Right lobe of liver (tissue), 6 donors: ENCODE data around the gene SLC16A8. TPM values are rescaled to one million over a fixed set of nuclear protein-coding genes. Genes with fewer than 3 reads are reported as not detected.
"Not testable (repeated sequence)": the region's sequence is repeated elsewhere in the genome, so short reads cannot be mapped to it uniquely, and the experiment has no call there.

ENCODE experiments used
- ATAC-seq, 4 donors: fragments of 200-7000 bp; cut with Tn5 transposase; one replicate each; pipeline ENCODE4 v1.9.1; 2020; ENCODE audit warnings: mild to moderate bottlenecking in 4 of 4, moderate library complexity in 4 of 4
- DNase-seq, 3 donors: peaks; one replicate each; pipeline ENCODE4 v3.0.0-alpha.2; 2020
- H3K27ac ChIP-seq, 3 donors: fragments of 200-600 bp; one replicate each; pipeline ENCODE4 v1.8.0; 2022
- H3K27me3 ChIP-seq, 2 donors: fragments of 200-600 bp; one replicate each; pipeline ENCODE4 v1.8.0; 2022
- H3K36me3 ChIP-seq, 4 donors: fragments of 200-600 bp; sonication (generic) in 1 of 4; one replicate each; pipeline versions ENCODE4 v1.5.1 to v1.8.0; 2017 to 2022; ENCODE audit warnings: control low read depth in 1 of 4
- H3K4me1 ChIP-seq, 4 donors: fragments of 200-600 bp; sonication (generic) in 1 of 4; one replicate each; pipeline versions ENCODE4 v1.5.1 to v1.8.0; 2017 to 2022; ENCODE audit warnings: control low read depth in 1 of 4
- H3K4me3 ChIP-seq, 3 donors: fragments of 200-600 bp; one replicate each; pipeline ENCODE4 v1.8.0; 2022
- H3K9me3 ChIP-seq, 4 donors: fragments of 200-600 bp; sonication (generic) in 1 of 4; one replicate each; pipeline versions ENCODE4 v1.5.1 to v1.8.0; 2017 to 2022; ENCODE audit warnings: control low read depth in 1 of 4
- POLR2A ChIP-seq: fragments of 450-650 bp; IDR thresholded peaks from one replicate; pipeline ENCODE4 v1.6.1; 2017; ENCODE audit warnings: antibody characterized with exemption, mild to moderate bottlenecking
- WGBS: methylation state at CpG from one replicate; pipeline ENCODE4 v1.1.6; 2018; ENCODE audit warnings: low coverage, low lambda C conversion rate; ENCODE audit not compliant: insufficient coverage; ENCODE audit errors: missing lambda C conversion rate; 5-methylcytosine and 5-hydroxymethylcytosine counted together
- intact Hi-C, 2 donors: fragments of 100-400 bp; cut with DNase I; formaldehyde crosslinking; loops; one replicate each; pipeline versions ENCODE4 v1.11.2 to v1.14.1; 2022
- total RNA-seq, 6 experiments: library from RNA; depleted of rRNA in 2 of 6; stranded (reverse); fragments of >200 nt in 2 of 6; fragmentation: NEBNext Ultra II Directional in 3 of 6; extraction: Animal tissue kit (Norgen Biotek cat#: 25700) in 3 of 6; gene quantifications; one replicate each; pipeline versions ENCODE4 v1.1.0 to v1.2.4, GENCODE V29; 2016 to 2023
- TF ChIP-seq, protein P1 (sequence below), 4 donors: fragments of 200-600 bp in 3 of 4; fragments of 450-650 bp in 1 of 4; IDR thresholded peaks; one replicate each; pipeline versions ENCODE4 v1.5.1 to v1.8.0; 2016 to 2022; ENCODE audit warnings: antibody characterized with exemption in 4 of 4, mild to moderate bottlenecking in 2 of 4
- donor health status: DM: no; HTN: yes; CAD: no.
- donor health status: DM: no; HTN: no; CAD: no.
- donor health status: DM: no; HTN: no; CAD: no.
- donor health status: DM: no; HTN: yes; CAD: no.
- donor health status: DM: no; HTN: yes; CAD: no.

SLC16A8 gene
- total RNA-seq, 6 experiments from 2014 or later, result not detected

DNA sequence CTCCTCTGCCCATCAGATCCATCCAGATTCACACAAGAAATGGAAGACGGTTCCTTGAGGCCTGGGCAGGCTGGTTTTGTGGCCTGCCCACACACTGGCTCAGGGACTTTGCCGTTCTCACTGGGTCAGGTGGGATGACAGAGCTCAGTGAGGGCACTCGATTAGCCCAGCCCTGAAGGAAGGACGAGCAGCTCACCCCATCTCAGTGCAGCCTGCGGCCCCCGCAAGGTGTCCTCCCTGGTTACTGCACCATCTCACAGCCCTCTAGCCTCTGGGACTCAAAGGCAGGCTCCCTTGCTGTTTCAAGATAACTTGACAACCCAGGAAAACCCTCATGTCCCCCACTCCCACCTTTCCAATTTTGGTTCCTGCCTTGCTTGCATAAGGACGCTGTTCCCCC, 4.2 kb downstream of the SLC16A8 start:
- DNase-seq (peak in 2 of 3 donors; percentile 9 to 46), ATAC-seq (no peak)
- WGBS, result 60% methylated on average over 1 of the region's 7 CpGs
- H3K4me3 ChIP-seq, result no peak overlapping the region
- H3K27ac ChIP-seq, result no peak overlapping the region
- intact Hi-C loops, result no loop called here
- peaks cover 0 to 11% (median 0%) of the 10 kb centered on the region in 4 donors for H3K4me1 ChIP-seq
- no peak for TF ChIP-seq POLR2A
- TF ChIP-seq, protein P1, sequence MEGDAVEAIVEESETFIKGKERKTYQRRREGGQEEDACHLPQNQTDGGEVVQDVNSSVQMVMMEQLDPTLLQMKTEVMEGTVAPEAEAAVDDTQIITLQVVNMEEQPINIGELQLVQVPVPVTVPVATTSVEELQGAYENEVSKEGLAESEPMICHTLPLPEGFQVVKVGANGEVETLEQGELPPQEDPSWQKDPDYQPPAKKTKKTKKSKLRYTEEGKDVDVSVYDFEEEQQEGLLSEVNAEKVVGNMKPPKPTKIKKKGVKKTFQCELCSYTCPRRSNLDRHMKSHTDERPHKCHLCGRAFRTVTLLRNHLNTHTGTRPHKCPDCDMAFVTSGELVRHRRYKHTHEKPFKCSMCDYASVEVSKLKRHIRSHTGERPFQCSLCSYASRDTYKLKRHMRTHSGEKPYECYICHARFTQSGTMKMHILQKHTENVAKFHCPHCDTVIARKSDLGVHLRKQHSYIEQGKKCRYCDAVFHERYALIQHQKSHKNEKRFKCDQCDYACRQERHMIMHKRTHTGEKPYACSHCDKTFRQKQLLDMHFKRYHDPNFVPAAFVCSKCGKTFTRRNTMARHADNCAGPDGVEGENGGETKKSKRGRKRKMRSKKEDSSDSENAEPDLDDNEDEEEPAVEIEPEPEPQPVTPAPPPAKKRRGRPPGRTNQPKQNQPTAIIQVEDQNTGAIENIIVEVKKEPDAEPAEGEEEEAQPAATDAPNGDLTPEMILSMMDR (IDR thresholded peaks at IDR 0.05), result no peak
- H3K36me3 ChIP-seq, result peaks cover 0 to 2% (median 0%) of the 10 kb centered on the region in 4 donors
- H3K27me3 ChIP-seq, result no peaks in the 10 kb centered on the region
- H3K9me3 ChIP-seq, result no peaks in the 10 kb centered on the region

DNA sequence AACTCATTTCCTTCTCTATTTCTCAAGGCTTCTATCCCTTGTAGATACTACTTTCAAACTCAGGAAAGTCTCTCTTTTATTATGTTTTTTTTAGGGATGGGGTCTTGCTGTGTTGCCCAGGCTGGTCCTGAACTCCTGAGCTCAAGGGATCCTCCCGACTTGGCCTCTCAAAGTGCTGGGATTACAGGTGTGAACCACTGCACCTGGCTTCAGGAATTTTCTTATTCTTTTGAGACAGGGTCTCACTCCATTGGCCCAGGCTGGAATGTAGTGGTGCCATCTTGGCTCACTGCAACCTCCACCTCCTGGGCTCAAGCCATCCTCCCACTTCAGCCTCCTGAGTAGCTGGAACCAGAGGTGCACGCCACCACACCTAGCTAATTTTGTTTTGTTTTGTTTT, 4.8 kb downstream of the SLC16A8 start:
- H3K27ac ChIP-seq, H3K36me3 ChIP-seq, intact Hi-C loops, H3K27me3 ChIP-seq, ATAC-seq, H3K9me3 ChIP-seq, H3K4me3 ChIP-seq: not testable (repeated sequence)
- peaks cover 0 to 14% (median 0%) of the 10 kb centered on the region in 4 donors for H3K4me1 ChIP-seq
- DNase-seq, result peak in 1 of 3 donors; percentile 4
- 76% methylated on average over 2 of the region's 2 CpGs for WGBS

DNA sequence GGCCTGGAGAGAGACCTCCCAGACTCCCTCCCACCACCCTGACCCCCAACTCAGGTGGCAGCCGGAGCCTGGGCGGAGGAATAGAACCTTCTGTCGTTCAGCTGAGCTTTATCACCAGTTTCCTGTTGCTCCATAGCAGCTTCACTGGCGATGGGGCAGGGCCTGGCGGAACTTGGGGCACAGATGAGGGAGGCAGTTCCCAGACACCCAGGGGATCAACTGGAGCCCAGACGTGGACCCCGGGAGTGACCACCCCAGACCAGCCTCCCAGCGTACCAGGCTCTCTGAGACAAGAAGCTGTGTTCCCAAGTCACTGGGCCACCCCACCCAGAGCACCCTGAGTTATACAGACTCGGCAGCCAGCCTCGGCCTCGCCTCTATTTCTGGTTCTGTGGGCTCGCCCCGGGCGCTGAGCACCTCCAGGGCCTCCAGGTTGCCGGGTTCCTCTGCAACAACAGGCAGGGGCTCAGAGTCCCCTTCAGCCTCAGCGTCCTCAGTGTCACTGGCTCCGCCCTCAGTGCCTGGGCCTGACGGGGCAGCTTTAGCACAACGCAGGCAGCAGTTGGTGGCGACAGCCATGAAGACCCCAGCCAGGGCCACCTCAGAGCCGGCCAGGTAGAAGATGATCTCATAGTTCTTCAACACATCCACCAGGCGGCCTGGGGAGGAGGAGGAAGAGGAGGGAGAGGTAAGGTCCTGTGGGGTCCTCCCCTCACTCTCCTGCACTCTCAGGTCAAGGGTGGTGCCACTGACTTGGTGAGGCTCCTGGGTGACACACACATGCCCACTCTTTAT, 5.7 kb downstream of the SLC16A8 start:
- 83% methylated on average over 6 of the region's 22 CpGs for whole genome bisulfite sequencing
- no peak for ATAC-seq
- H3K36me3 ChIP-seq, result peaks cover 0 to 4% (median 0%) of the 10 kb centered on the region in 4 donors
- no peaks in the 10 kb centered on the region for H3K9me3 ChIP-seq
- peaks cover 0 to 14% (median 0%) of the 10 kb centered on the region in 4 donors for H3K4me1 ChIP-seq
- no peak for TF ChIP-seq POLR2A
- TF ChIP-seq, protein P1 (IDR thresholded peaks at IDR 0.05), result no peak
- intact Hi-C loops, result no loop called here
- no peak overlapping the region for H3K27ac ChIP-seq
- H3K4me3 ChIP-seq, result no peak overlapping the region
- H3K27me3 ChIP-seq, result no peaks in the 10 kb centered on the region
- peak in 2 of 3 donors; percentile 10 to 46 for DNase-seq

DNA sequence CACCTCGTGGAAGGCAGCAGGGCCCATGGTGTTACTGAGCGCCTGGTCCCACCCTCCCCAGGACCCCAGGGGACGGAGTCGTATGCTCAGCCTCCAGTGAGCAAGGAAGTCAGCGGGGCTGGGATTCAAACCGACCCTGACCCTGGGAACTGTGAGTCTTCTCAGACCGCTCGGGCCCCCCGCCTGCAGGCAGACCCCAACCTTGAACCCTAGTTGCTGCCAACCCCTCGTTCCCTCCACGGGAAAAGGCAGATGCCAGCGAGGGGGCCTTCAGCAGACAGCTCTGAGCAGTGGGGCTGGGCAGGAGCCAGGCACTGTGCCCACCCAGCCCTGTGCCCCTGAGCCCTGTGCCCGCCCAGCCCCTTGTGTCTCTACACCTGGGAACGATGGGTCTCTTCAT, 6.4 kb downstream of the SLC16A8 start:
- Histone ChIP-seq H3K36me3 (peaks cover 0 to 9% (median 3%) of the 10 kb centered on the region in 4 donors), H3K27ac (no peak overlapping the region), H3K4me1 (peaks cover 0 to 14% (median 0%) of the 10 kb centered on the region in 4 donors), H3K27me3 (no peaks in the 10 kb centered on the region), H3K9me3 (no peaks in the 10 kb centered on the region), H3K4me3 (no peak overlapping the region)
- intact Hi-C loops, result no loop called here
- TF ChIP-seq, protein P1 (IDR thresholded peaks at IDR 0.05), result no peak
- TF ChIP-seq POLR2A, result no peak
- ATAC-seq, result no peak
- peak in 2 of 3 donors; percentile 13 to 42 for DNase-seq
- 100% methylated on average over 1 of the region's 14 CpGs for WGBS

DNA sequence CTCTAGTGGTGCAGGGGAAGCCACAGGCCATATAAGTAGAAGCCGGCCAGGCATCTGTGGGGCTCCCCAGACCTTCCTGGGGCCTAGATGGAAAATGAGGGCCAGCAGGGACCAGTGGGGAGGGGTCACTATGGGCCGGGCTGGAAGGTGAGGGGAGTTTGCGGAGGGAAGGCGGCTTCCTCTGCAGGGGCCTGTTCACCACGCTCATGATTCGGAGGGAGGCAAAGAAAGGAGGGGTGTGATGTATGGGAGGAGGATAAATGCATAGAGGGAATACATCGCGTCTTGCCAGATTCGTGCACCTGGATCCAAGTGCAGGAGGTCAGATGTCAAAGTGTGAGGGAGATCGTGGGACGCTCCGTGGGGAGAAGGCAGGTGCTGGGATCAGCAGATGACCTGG, 6.9 kb downstream of the SLC16A8 start:
- TF ChIP-seq POLR2A, result no peak
- TF ChIP-seq, protein P1 (IDR thresholded peaks at IDR 0.05), result no peak
- intact Hi-C loops, result no loop called here
- WGBS, result 76% methylated on average over 9 of the region's 12 CpGs
- Histone ChIP-seq H3K4me3 (no peak overlapping the region), H3K27me3 (no peaks in the 10 kb centered on the region), H3K27ac (no peak overlapping the region), H3K4me1 (peaks cover 0 to 14% (median 0%) of the 10 kb centered on the region in 4 donors), H3K9me3 (no peaks in the 10 kb centered on the region), H3K36me3 (peaks cover 0 to 11% (median 5%) of the 10 kb centered on the region in 4 donors)
- DNase-seq (no peak), ATAC-seq (no peak)
